K562 (cell line): ENCODE results near the gene GOLGA2. TPM values are rescaled to one million over a fixed set of nuclear protein-coding genes. Genes with fewer than 3 reads are reported as not detected.

Source experiments
- ATF7 ChIP-seq: fragments of 450-650 bp; IDR thresholded peaks from 2 replicates; pipeline ENCODE4 v1.7.1; 2014; ENCODE audit warnings: mild to moderate bottlenecking, moderate library complexity
- BRD4 ChIP-seq: fragments of 200-600 bp; sonication (generic); IDR thresholded peaks from 2 replicates; pipeline ENCODE4 v1.6.1; 2017; ENCODE audit warnings: inconsistent platforms
- CAMTA2 ChIP-seq: fragments of 250-450 bp; sonication (Bioruptor Pico); conservative IDR thresholded peaks from 2 replicates; pipeline ENCODE4 v1.5.1; 2022
- CBX8 ChIP-seq: fragments of 200-600 bp; sonication (generic); IDR thresholded peaks from 2 replicates; pipeline ENCODE4 v1.6.1; 2012; ENCODE audit warnings: borderline replicate concordance, mixed run types, low read depth, mild to moderate bottlenecking, moderate library complexity, mixed read lengths, low read length, control low read depth, inconsistent platforms; ENCODE audit not compliant: poor library complexity, severe bottlenecking; ENCODE audit errors: extremely low read depth
- CEBPZ ChIP-seq: fragments of 150-350 bp; IDR thresholded peaks from 2 replicates; pipeline ENCODE4 v1.6.1; 2014; ENCODE audit warnings: low read depth, mild to moderate bottlenecking, low read length, borderline replicate concordance
- CTCFL ChIP-seq: IDR thresholded peaks from 2 replicates; pipeline ENCODE4 v1.6.1; 2011; ENCODE audit warnings: borderline replicate concordance, low read depth, mild to moderate bottlenecking, moderate library complexity, low read length; ENCODE audit not compliant: insufficient read depth, poor library complexity, severe bottlenecking
- GTF2F1 ChIP-seq: IDR thresholded peaks from 2 replicates; pipeline ENCODE4 v1.6.1; 2011; ENCODE audit warnings: low read depth, low read length, improper control_type of control experiment
- IRF1 ChIP-seq: sonication (generic); formaldehyde crosslinking; IDR thresholded peaks from 2 replicates; pipeline ENCODE4 v1.8.0; 2022; ENCODE audit warnings: missing genetic modification reagents, mild to moderate bottlenecking, borderline replicate concordance
- MIER1 ChIP-seq: fragments of 450-650 bp; IDR thresholded peaks from 2 replicates; pipeline ENCODE4 v1.6.1; 2016; ENCODE audit warnings: antibody characterized with exemption, mild to moderate bottlenecking, low read depth
- PYGO2 ChIP-seq: fragments of 450-650 bp; IDR thresholded peaks from 2 replicates; pipeline ENCODE4 v1.6.1; 2016; ENCODE audit warnings: mild to moderate bottlenecking, missing genetic modification characterization, moderate library complexity, missing compliant biosample characterization
- RAD21 ChIP-seq, 2 experiments: fragments of 250-450 bp in 1 of 2; fragments of 450-650 bp in 1 of 2; sonication (Bioruptor Pico) in 1 of 2; formaldehyde crosslinking in 1 of 2; IDR thresholded peaks in 1 of 2; conservative IDR thresholded peaks in 1 of 2; 2 replicates each; pipeline versions ENCODE4 v1.4.0 to v1.8.0; 2020 to 2022; ENCODE audit warnings: mild to moderate bottlenecking in 2 of 2, moderate library complexity in 1 of 2
- RBM25 ChIP-seq: fragments of 200-400 bp; formaldehyde crosslinking; IDR thresholded peaks from 2 replicates; pipeline ENCODE4 v1.6.1; 2018; ENCODE audit warnings: low read length, low read depth, moderate library complexity; ENCODE audit not compliant: severe bottlenecking
- TAF7 ChIP-seq: fragments of 450-650 bp; IDR thresholded peaks from 2 replicates; pipeline ENCODE4 v1.6.1; 2016; ENCODE audit warnings: missing genetic modification characterization, missing compliant biosample characterization
- TCFL5 ChIP-seq: fragments of 250-450 bp; sonication (Bioruptor Pico); conservative IDR thresholded peaks from 2 replicates; pipeline ENCODE4 v1.6.1; 2021; ENCODE audit warnings: mild to moderate bottlenecking, moderate library complexity, matching md5 sums
- TFAP4 ChIP-seq: sonication (generic); formaldehyde crosslinking; IDR thresholded peaks from 2 replicates; pipeline ENCODE4 v1.8.0; 2022; ENCODE audit warnings: missing genetic modification reagents, mild to moderate bottlenecking, moderate library complexity, borderline replicate concordance
- ZNF589 ChIP-seq: fragments of 200-800 bp; sonication (Bioruptor generic); IDR thresholded peaks from 2 replicates; pipeline ENCODE4 v1.6.1; 2016; ENCODE audit warnings: low read depth, missing genetic modification characterization, missing compliant biosample characterization
- ZNF639 ChIP-seq, 2 experiments: fragments of 200-800 bp in 1 of 2; sonication (Bioruptor generic) in 1 of 2; sonication (generic) in 1 of 2; formaldehyde crosslinking in 1 of 2; IDR thresholded peaks in 1 of 2; conservative IDR thresholded peaks in 1 of 2; 2 replicates each; pipeline versions ENCODE4 v1.5.0 to v1.6.1; 2016 to 2020; ENCODE audit warnings: missing compliant biosample characterization in 1 of 2, missing genetic modification characterization in 1 of 2, missing genetic modification reagents in 1 of 2
- ZNF717 ChIP-seq: fragments of 250-450 bp; sonication (Bioruptor Pico); IDR thresholded peaks from 2 replicates; pipeline ENCODE4 v1.5.0; 2021
- polyA plus RNA-seq, 8 experiments: library from polyadenylated mRNA; depleted of rRNA in 4 of 8; stranded (reverse) in 5 of 8; unstranded in 3 of 8; fragments of >200 nt; fragmentation: Nextera tagmentation in 2 of 8; fragmentation: Illumina TruSeq in 1 of 8; extraction: Ambion mirVana in 2 of 8; extraction: Trizol in 1 of 8; gene quantifications; 2 replicates each; pipeline versions ENCODE4 v1.2.1 to v1.2.3, GENCODE V29; 2011 to 2014; ENCODE audit warnings: inconsistent platforms in 1 of 8, missing spikeins in 1 of 8
- total RNA-seq, 7 experiments: library from RNA; depleted of rRNA in 6 of 7; stranded (reverse); fragments of >200 nt in 6 of 7; fragmentation: Illumina TruSeq in 2 of 7; extraction: Trizol in 2 of 7; gene quantifications; 2 replicates each; pipeline versions ENCODE4 v1.2.1 to v1.2.3, GENCODE V29; 2011 to 2021; ENCODE audit warnings: low replicate concordance in 1 of 7

Gene GOLGA2
- total and polyA plus RNA-seq, 9 of the 15 experiments (the other 6 are each of a cell fraction or from before 2014, with no cell fraction given) = 15.7 to 138 (median 76.0) TPM

- TF ChIP-seq CTCFL = no peak
- TF ChIP-seq CAMTA2 (CRISPR knock-in tag) = no peak
- TF ChIP-seq ZNF589 (CRISPR knock-in tag) = no peak
- TF ChIP-seq TAF7 (tag) = no peak
- TF ChIP-seq CEBPZ = no peak
- 0 out of 2 replicates have a peak, but pooled peaks have one; percentile 0 for TF ChIP-seq GTF2F1
- no peak for TF ChIP-seq ZNF717 (CRISPR knock-in tag)
- TF ChIP-seq TFAP4 (CRISPR knock-in tag) = no peak
- no peak for TF ChIP-seq ZNF639 (CRISPR knock-in tag; conservative IDR thresholded peaks at IDR 0.05 in 1 of 2, IDR thresholded peaks at IDR 0.05 in 1 of 2)
- TF ChIP-seq TCFL5 (CRISPR knock-in tag) = no peak
- TF ChIP-seq RAD21 (CRISPR knock-in tag; conservative IDR thresholded peaks at IDR 0.05 in 1 of 2, IDR thresholded peaks at IDR 0.05 in 1 of 2) = peak in 1 of 2 experiments; percentile 0; a peak in 1 of 4 replicates
- peak; percentile 34 for TF ChIP-seq RBM25
- no peak for TF ChIP-seq ATF7
- TF ChIP-seq MIER1 = no peak
- no peak for TF ChIP-seq CBX8
- peak; percentile 6; the same call in 1 of the 2 replicates for TF ChIP-seq PYGO2
- no peak for TF ChIP-seq IRF1 (CRISPR knock-in tag)
- TF ChIP-seq BRD4 = no peak
Observed at GRCh38 chr9:128323212-128323730, 47.5 kb upstream of the GOLGA2 start (continued).
